Adrenal gland (tissue), 5 donors: Measurements from ENCODE around the gene RPS4Y2.
A peak's percentile ranks its signal among the peaks of the same experiment; 100 is the strongest.

Experiments used
- CTCF ChIP-seq, 6 experiments: fragments of 450-650 bp in 4 of 6; fragments of 200-600 bp in 2 of 6; sonication (generic) in 1 of 6; IDR thresholded peaks; 1 replicate in 5 of 6; 2 replicates in 1 of 6; pipeline versions ENCODE4 v1.5.1 to v1.8.0; 2016 to 2021; ENCODE audit warnings: antibody characterized with exemption in 6 of 6, mild to moderate bottlenecking in 2 of 6, moderate library complexity in 1 of 6
- POLR2A ChIP-seq, 2 donors: fragments of 450-650 bp; IDR thresholded peaks; one replicate each; pipeline ENCODE4 v1.6.1; 2017; ENCODE audit warnings: antibody characterized with exemption in 2 of 2, mild to moderate bottlenecking in 2 of 2, moderate library complexity in 1 of 2
- donor health status: DM: no; HTN: no; CAD: no.

- TF ChIP-seq CTCF (IDR thresholded peaks at IDR 0.05) (peak in 2 of 6 experiments; percentile 46 to 58), POLR2A (IDR thresholded peaks at IDR 0.05) (no peak)
Observed at GRCh38 chrY:20740609-20741008, 15.3 kb upstream of the RPS4Y2 start.
